Stomach smooth muscle (tissue), 2 donors: ENCODE results near the gene ADAMTS19.
"Not testable (repeated sequence)": the region's sequence is repeated elsewhere in the genome, so short reads cannot be mapped to it uniquely, and the experiment has no call there.

Source experiments
- H3K27ac ChIP-seq: one replicate; pipeline ENCODE4 v1.7.0; 2013; ENCODE audit warnings: mild to moderate bottlenecking, low read length, inconsistent platforms
- H3K27me3 ChIP-seq, 2 donors: one replicate each; pipeline ENCODE4 v1.7.0; 2013; ENCODE audit warnings: low read length in 2 of 2; ENCODE audit not compliant: insufficient read depth in 2 of 2, control insufficient read depth in 1 of 2
- H3K36me3 ChIP-seq, 2 donors: one replicate each; pipeline ENCODE4 v1.7.0; 2013; ENCODE audit warnings: low read length in 2 of 2; ENCODE audit not compliant: control insufficient read depth in 2 of 2, insufficient read depth in 2 of 2
- H3K4me1 ChIP-seq: one replicate; pipeline ENCODE4 v1.7.0; 2013; ENCODE audit warnings: low read length; ENCODE audit not compliant: control insufficient read depth, insufficient read depth
- H3K4me3 ChIP-seq, 2 donors: one replicate each; pipeline ENCODE4 v1.7.0; 2013; ENCODE audit warnings: low read length in 2 of 2
- H3K9ac ChIP-seq, 2 donors: one replicate each; pipeline ENCODE4 v1.7.0; 2013; ENCODE audit warnings: low read length in 2 of 2, mild to moderate bottlenecking in 1 of 2
- H3K9me3 ChIP-seq, 2 donors: one replicate each; pipeline ENCODE4 v1.7.0; 2013; ENCODE audit warnings: low read length in 2 of 2; ENCODE audit not compliant: control insufficient read depth in 2 of 2
- donor health status: healthy.
- donor health status: Pancreatic carcinoma.

The ADAMTS19 gene

DNA sequence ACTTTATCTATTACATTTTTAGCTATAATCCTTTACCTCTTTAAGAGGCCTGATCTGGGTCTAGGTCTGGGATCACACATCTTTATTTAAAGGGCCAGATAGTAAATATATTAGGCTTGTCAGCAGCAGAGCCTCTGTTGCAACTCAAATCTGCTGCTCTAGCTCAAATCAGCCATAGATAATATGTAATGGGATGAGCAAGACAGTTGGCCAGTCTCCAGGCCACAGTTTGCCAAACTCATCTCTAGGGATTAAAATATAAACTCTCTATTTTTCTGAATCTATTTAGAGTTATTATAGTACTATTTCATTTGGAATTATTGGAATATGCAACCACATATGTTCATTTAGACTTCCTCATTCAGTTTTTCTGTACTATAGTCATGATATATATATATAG lies 171.9 kb downstream of the ADAMTS19 start:
- H3K4me1 ChIP-seq, result no peaks in the 10 kb centered on the region
- H3K27ac ChIP-seq, result no peak overlapping the region
- H3K9me3 ChIP-seq, result peaks cover 0 to 4% of the 10 kb centered on the region in 2 donors
- H3K36me3 ChIP-seq, result no peaks in the 10 kb centered on the region
- H3K27me3 ChIP-seq, result no peaks in the 10 kb centered on the region
- no peak overlapping the region for H3K4me3 ChIP-seq
- H3K9ac ChIP-seq, result no peak overlapping the region

DNA sequence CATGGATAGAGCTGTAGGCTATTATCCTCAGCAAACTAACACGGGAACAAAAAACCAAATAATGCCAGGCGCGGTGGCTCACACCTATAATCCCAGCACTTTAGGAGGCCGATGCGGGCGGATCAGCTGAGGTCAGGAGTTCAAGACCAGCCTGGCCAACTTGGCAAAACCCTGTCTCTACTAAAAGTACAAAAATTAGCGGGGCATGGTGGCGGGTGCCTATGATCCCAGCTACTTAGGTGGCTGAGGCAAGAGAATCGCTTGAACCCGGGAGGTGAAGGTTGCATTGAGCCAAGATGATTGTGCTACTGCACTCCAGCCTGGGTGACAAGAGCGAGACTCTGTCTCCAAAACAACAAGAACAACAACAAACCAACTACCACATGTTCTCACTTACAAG lies 177.4 kb downstream of the ADAMTS19 start:
- H3K9me3 ChIP-seq, H3K4me1 ChIP-seq, H3K9ac ChIP-seq, H3K36me3 ChIP-seq, H3K4me3 ChIP-seq, H3K27ac ChIP-seq, H3K27me3 ChIP-seq: not testable (repeated sequence)

DNA sequence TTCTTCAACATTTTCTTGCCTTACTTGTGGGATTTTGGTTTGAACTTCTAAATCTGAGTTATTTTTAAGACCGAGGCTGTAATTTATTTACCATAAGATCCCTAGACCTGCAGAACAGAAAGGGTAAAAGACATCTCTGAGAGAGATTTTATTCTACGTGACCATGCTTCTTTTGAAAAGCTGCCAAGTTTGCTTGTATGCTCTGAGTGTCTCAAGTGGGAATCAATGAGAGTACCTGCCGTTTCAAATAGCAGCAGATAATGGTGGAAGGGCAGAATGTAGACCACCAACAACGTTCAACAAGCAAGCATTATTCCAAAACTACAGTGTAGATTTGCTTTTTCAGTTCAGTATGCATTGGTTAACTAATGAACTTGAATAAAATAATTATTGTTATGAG lies 179.2 kb downstream of the ADAMTS19 start:
- no peaks in the 10 kb centered on the region for H3K4me1 ChIP-seq
- H3K36me3 ChIP-seq, result no peaks in the 10 kb centered on the region
- H3K27ac ChIP-seq, result no peak overlapping the region
- H3K4me3 ChIP-seq, result no peak overlapping the region
- no peak overlapping the region for H3K9ac ChIP-seq
- H3K9me3 ChIP-seq, result no peaks in the 10 kb centered on the region
- no peaks in the 10 kb centered on the region for H3K27me3 ChIP-seq

DNA sequence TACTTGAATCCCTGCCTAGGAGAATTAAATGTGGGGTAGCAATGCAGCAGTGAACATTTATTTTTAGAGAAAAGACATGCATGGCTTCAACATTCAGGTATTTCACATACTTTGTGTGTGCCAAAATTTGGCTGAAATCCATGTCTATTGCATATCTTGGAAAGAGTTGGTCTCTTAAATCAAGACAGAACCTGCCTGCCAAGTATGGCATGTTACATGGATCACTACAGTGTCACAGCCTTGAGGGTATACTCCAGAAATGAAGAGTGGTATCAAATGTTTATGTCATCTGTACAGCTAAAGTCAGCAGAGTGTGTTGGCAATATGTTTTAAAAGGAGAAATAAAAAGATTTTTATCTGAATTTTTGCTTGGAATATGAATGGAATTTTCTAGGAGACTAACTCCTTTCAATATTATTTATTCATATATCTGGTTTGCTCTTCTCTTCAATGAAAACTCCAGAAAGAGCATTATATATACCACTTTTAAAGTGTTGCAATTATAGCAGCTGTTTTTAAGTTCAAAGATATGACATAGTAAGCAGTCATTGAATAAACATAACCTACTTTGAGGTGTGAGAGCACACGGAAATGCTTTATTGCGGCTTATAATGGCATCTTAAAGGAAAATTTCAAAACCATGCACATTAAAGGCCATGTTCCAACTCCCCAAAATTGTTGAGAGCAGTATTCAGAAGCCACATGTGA lies 192.4 kb downstream of the ADAMTS19 start:
- H3K9ac ChIP-seq, result no peak overlapping the region
- H3K9me3 ChIP-seq, result no peaks in the 10 kb centered on the region
- H3K27ac ChIP-seq, result no peak overlapping the region
- no peaks in the 10 kb centered on the region for H3K4me1 ChIP-seq
- no peaks in the 10 kb centered on the region for H3K36me3 ChIP-seq
- H3K4me3 ChIP-seq, result no peak overlapping the region
- H3K27me3 ChIP-seq, result no peaks in the 10 kb centered on the region

DNA sequence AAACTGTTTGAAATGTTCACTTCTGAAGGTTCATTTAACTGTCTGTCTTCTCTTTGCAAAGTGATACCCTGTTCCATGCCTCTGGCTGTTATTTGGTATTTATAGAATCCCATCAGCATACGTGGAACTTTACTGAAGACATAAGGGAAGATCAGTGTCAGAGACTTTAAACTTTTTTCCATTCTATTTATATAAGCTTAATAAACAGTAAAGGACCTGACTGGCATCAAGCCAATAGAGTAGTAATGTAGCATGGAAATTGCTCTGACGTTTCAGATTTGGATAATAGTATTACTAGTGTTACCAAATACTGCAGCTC lies 192.9 kb downstream of the ADAMTS19 start:
- H3K4me1 ChIP-seq, result no peaks in the 10 kb centered on the region
- H3K27ac ChIP-seq, result no peak overlapping the region

DNA sequence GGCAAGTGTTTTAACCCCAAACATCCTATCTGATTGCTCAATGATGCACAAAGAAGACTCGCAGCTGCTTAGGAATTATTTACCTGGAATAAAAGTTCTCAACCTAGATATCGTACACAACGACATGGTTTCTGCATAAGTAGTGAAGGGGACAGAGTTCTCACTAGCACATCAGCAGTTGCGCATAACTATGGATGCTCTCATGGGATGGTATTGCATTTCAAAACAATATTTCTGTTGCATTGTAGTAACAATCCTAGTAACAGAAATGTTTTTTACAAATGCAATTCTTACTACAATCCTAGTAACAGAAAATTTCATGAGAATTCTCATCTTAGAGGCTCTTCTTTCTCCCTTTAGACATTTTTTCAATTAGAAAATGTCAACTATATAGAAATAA lies 193.3 kb downstream of the ADAMTS19 start:
- Histone ChIP-seq H3K36me3 (no peaks in the 10 kb centered on the region), H3K4me3 (no peak overlapping the region), H3K27ac (no peak overlapping the region), H3K4me1 (no peaks in the 10 kb centered on the region), H3K9ac (no peak overlapping the region), H3K9me3 (no peaks in the 10 kb centered on the region), H3K27me3 (no peaks in the 10 kb centered on the region)

More for the DNA sequence above, 192.9 kb downstream of the ADAMTS19 start:
- no peaks in the 10 kb centered on the region for H3K9me3 ChIP-seq
- no peaks in the 10 kb centered on the region for H3K27me3 ChIP-seq
- H3K9ac ChIP-seq, result no peak overlapping the region
- H3K36me3 ChIP-seq, result no peaks in the 10 kb centered on the region
- no peak overlapping the region for H3K4me3 ChIP-seq

DNA sequence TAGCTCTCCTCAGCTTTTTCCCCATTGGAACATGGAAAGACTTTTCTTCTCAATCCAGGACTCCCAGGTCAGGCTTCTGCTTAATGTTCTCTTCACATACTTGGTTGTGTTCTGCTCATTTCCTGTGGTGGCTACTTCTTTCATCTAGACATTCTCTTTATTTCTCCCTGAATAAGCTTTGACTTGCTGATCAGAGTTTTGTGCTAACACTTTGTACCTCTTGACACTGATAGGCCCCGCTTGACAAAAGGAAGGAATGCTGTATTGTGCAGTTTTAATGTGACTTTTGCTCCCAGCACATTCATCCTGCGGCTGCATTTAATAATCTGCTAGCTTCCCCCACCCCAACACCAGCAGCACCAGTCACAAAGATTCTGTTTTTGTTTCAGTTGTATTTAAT lies 196.9 kb downstream of the ADAMTS19 start:
- Histone ChIP-seq H3K4me3 (no peak overlapping the region), H3K9me3 (no peaks in the 10 kb centered on the region), H3K9ac (no peak overlapping the region), H3K4me1 (no peaks in the 10 kb centered on the region), H3K36me3 (no peaks in the 10 kb centered on the region), H3K27ac (no peak overlapping the region), H3K27me3 (no peaks in the 10 kb centered on the region)

DNA sequence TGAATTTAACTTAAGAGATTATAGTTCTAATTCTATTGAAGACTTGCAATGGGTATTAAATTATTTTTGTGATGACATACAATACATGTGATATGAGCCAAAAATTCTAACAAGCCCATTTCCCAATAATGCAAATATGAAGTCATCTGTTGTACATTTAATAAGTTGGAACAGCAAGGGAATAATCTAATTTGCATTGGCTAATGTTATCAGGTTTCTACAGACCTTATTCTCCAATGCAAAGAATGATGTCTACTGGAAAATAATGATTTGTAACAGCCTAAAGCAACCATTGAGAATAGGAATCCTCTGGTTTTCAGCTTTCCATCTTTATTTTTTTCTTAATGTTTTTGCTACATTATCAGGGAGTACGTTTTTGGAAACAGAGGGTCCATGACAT lies 198.7 kb downstream of the ADAMTS19 start:
- H3K4me3 ChIP-seq, result no peak overlapping the region
- no peaks in the 10 kb centered on the region for H3K36me3 ChIP-seq
- H3K27ac ChIP-seq, result no peak overlapping the region

DNA sequence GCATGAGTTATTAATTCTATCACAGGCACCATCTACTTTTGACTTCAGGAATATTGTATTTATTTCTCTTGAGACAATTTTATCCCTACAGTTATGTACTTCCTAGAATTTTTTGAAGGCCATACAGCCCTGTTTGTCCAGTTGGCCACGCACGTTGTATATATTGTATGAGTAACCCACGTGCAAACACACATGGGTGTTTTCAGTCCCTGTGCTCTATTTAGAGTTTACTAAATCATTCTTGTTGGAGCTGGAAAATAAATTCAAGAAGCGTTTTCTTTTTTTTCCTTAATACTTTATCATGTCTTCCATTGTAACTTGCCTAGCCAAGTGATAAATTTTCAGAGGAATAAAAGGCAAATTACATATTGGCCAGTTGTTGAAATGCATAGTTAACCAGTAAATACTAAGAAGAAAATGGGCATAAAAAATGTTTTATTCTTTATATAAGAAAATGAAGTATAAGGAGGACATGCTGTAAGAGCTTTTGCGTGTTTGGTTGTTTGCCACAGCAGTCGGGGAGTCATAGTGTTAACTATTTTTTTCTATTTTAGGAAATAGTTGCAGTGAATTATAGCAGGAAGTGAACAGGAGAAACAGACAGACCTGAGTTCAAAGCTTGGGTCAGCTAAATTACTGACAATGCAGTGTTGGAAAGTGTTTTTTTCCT lies 201.4 kb downstream of the ADAMTS19 start:
- H3K4me1 ChIP-seq, result no peaks in the 10 kb centered on the region
- H3K9me3 ChIP-seq, result no peaks in the 10 kb centered on the region
- no peak overlapping the region for H3K27ac ChIP-seq
- H3K27me3 ChIP-seq, result no peaks in the 10 kb centered on the region
- no peaks in the 10 kb centered on the region for H3K36me3 ChIP-seq
- no peak overlapping the region for H3K4me3 ChIP-seq
- no peak overlapping the region for H3K9ac ChIP-seq

More for the DNA sequence above, 198.7 kb downstream of the ADAMTS19 start:
- H3K9me3 ChIP-seq, result no peaks in the 10 kb centered on the region
- H3K4me1 ChIP-seq, result no peaks in the 10 kb centered on the region
- no peaks in the 10 kb centered on the region for H3K27me3 ChIP-seq
- no peak overlapping the region for H3K9ac ChIP-seq

DNA sequence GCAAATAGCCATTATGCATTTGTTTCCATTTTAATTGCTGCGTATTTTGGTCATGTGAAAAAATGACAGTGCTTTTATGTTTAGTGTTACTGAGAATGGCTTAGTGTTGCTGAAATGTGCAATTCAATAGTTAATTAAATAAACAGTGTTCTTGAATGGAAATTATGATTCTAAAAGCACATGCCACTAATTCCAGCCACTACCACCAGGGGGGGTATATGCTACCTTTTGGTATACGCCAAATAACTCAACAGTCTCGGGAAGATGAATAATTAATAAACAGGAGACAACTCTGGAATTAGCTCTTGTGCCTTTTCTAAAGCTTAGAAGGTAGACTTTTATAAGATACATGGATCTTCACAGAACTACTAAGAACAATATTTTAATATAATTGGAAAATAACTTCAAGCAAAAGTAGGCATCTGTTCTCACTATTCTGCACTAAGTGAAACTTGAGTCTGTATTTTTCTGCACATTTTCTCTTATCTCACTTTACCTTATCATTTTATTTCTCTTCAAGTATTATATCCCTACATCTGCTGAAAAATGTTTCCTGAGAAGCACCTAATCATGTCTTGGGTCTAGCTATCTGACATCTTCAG lies 204.3 kb downstream of the ADAMTS19 start:
- Histone ChIP-seq H3K36me3 (no peaks in the 10 kb centered on the region), H3K27ac (no peak overlapping the region), H3K9ac (no peak overlapping the region), H3K4me1 (no peaks in the 10 kb centered on the region), H3K9me3 (peaks cover 0 to 4% of the 10 kb centered on the region in 2 donors), H3K27me3 (no peaks in the 10 kb centered on the region), H3K4me3 (no peak overlapping the region)

DNA sequence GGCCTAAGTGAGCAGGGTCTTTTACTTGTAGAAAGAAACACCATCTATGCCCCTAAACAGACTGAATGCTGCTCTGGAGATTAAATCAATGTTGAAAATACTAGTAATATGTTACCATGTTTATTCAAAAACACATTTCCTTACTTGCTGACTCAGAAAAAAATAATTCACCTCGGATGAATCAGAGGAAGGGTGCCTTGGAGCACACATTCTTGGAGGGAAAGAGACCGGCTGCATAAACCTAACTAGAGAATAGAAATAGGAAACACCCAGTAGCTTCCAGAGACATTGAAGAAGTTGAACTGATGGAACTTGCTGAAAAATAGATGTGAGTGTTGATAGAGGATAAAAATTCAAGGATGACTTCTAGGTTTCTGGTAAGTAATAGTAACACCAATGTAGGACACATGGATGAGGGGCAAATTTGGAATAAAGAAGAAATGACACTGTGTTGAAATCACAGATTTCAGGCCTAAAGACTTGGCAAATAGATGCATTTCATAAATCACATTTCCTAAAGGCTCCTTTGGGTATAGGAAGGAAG lies 210.9 kb downstream of the ADAMTS19 start:
- Histone ChIP-seq H3K27me3 (no peaks in the 10 kb centered on the region), H3K36me3 (no peaks in the 10 kb centered on the region), H3K9me3 (peaks cover 0 to 4% of the 10 kb centered on the region in 2 donors), H3K27ac (no peak overlapping the region), H3K9ac (no peak overlapping the region), H3K4me3 (no peak overlapping the region), H3K4me1 (no peaks in the 10 kb centered on the region)
